Measurements from ENCODE around the gene MACROD2.

Gene MACROD2

DNA sequence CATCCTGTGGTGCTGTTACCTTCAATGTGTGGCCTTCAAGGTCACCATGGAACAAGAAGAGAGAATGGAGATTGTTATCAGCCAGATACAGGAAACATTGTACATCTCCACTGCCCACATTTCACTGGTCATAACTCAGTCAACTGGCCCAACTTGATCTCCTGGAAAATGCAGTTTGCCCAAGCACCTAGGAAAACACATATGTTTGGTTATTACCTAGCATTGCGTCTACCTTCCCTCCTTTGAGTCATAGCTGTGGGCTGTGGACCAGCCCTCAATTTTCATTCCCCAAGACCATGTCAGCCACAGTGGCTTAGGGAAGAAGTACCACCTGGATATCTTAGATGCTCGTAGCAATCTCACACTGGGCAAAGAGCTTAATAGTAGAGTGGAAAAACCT lies 2064.5 kb downstream of the MACROD2 start:
- Histone ChIP-seq H3K4me1 (no peaks in the 10 kb centered on the region), H3K4me2 (ENCODE audit: low read length) (no peak overlapping the region), H3K36me3 (ENCODE audit: control insufficient read depth, insufficient read depth, low read length) (no peaks in the 10 kb centered on the region), H3K9me3 (ENCODE audit: control insufficient read depth, low read length) (no peaks in the 10 kb centered on the region), H3K27ac (no peak overlapping the region), H3K27me3 (ENCODE audit: control insufficient read depth, insufficient read depth, low read length) (no peaks in the 10 kb centered on the region), H3K9ac (no peak overlapping the region), H3K79me2 (no peaks in the 10 kb centered on the region), H3K4me3 (ENCODE audit: low read depth, low read length) (no peak overlapping the region), H2AFZ (no peak overlapping the region)
- TF ChIP-seq, protein P1, sequence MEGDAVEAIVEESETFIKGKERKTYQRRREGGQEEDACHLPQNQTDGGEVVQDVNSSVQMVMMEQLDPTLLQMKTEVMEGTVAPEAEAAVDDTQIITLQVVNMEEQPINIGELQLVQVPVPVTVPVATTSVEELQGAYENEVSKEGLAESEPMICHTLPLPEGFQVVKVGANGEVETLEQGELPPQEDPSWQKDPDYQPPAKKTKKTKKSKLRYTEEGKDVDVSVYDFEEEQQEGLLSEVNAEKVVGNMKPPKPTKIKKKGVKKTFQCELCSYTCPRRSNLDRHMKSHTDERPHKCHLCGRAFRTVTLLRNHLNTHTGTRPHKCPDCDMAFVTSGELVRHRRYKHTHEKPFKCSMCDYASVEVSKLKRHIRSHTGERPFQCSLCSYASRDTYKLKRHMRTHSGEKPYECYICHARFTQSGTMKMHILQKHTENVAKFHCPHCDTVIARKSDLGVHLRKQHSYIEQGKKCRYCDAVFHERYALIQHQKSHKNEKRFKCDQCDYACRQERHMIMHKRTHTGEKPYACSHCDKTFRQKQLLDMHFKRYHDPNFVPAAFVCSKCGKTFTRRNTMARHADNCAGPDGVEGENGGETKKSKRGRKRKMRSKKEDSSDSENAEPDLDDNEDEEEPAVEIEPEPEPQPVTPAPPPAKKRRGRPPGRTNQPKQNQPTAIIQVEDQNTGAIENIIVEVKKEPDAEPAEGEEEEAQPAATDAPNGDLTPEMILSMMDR (IDR thresholded peaks at IDR 0.05), result no peak

DNA sequence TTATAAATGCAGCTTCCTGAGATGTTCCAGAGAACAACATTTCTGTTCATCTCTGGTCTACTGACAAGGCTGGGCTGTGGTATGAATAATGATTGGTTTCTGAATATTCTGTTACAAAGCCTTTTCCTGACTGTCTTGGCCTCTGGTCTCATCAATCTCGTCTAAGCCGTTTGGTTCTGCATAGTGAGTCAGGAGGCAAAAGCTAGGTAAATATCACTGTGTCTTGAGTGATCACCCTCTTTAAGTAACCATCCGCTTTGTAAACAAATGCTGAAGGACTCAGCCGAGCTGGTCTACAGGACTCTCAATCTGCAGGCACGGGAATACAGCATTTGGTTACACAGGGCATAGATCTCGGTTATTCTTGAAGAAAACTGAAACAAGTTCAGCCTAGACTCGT lies 2066.0 kb downstream of the MACROD2 start:
- Histone ChIP-seq H3K79me2 (no peaks in the 10 kb centered on the region), H3K4me3 (ENCODE audit: low read depth, low read length) (no peak overlapping the region), H3K4me1 (no peaks in the 10 kb centered on the region), H3K4me2 (ENCODE audit: low read length) (no peak overlapping the region), H2AFZ (no peak overlapping the region), H3K9ac (no peak overlapping the region), H3K27me3 (ENCODE audit: control insufficient read depth, insufficient read depth, low read length) (no peaks in the 10 kb centered on the region), H3K27ac (no peak overlapping the region), H3K9me3 (ENCODE audit: control insufficient read depth, low read length) (no peaks in the 10 kb centered on the region), H3K36me3 (ENCODE audit: control insufficient read depth, insufficient read depth, low read length) (no peaks in the 10 kb centered on the region)
- TF ChIP-seq, protein P1 (IDR thresholded peaks at IDR 0.05), result no peak

DNA sequence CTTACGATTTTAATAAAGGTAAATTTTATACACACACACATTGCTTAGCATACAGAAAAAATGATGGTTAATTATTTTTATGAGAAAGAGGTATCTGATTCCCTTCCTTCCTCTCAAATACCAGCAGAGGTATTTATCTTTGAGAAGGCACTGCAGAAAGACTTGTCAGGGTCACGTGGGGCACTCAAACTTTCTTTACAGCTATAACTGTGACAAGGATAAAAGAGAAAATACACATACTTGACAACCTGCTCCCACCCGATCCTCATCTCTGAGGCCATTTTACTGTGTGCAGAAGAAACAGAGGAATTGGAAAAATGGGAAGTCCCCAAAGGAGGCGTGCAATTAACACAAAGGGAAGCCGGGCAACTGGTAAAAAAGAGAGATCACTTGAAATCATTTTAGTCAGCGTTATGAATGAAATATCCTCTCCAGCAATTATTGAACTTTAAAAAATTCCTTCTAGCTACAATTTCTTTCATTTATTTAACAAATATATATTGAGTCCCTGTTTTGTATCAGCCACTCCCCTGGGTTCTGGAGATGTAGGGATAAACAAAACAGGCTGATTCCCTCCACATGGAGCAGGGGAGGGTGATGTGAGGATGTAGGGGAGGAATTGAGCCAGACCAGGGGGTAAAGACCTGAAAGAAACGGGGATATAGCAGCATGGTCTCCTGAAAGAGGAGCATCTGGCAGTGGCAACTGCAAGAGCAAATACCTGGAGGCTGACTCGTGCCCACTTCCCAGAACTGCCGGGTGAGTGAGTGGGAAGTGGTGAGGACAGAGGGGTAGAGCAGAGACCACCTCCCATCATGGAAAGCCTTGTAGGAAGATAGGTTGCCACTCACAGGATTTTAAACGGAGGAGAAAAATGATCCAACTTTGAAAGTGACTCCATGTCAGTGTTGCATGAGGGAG lies 2067.6 kb downstream of the MACROD2 start:
- Histone ChIP-seq H2AFZ (no peak overlapping the region), H3K4me3 (ENCODE audit: low read depth, low read length) (no peak overlapping the region), H3K4me2 (ENCODE audit: low read length) (no peak overlapping the region), H3K9ac (no peak overlapping the region), H3K9me3 (ENCODE audit: control insufficient read depth, low read length) (no peaks in the 10 kb centered on the region), H3K27ac (no peak overlapping the region), H3K36me3 (ENCODE audit: control insufficient read depth, insufficient read depth, low read length) (no peaks in the 10 kb centered on the region), H3K27me3 (ENCODE audit: control insufficient read depth, insufficient read depth, low read length) (no peaks in the 10 kb centered on the region), H3K4me1 (no peaks in the 10 kb centered on the region), H3K79me2 (no peaks in the 10 kb centered on the region)
- TF ChIP-seq, protein P1 (IDR thresholded peaks at IDR 0.05), result no peak

DNA sequence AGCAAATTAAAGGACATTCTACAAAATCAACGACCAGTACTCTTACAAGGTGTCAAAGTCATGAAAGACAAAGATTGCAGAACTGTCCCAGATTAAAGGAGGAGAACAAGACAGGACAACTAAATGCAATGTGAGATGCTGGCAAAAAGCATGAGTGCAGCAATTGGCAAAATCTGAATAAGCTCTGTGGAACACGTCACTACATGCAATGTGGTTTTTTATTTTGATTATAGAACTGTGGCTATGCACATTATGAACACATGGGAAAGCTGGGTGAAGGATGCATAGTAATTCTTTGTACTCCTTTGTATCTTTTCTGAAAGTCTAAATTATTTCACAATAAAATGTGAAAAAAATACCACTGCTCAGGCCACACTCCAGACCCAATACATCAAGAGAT lies 2068.6 kb downstream of the MACROD2 start:
- Histone ChIP-seq H3K4me2 (ENCODE audit: low read length) (no peak overlapping the region), H3K9ac (no peak overlapping the region), H2AFZ (no peak overlapping the region), H3K27ac (no peak overlapping the region), H3K79me2 (no peaks in the 10 kb centered on the region), H3K27me3 (ENCODE audit: control insufficient read depth, insufficient read depth, low read length) (no peaks in the 10 kb centered on the region), H3K9me3 (ENCODE audit: control insufficient read depth, low read length) (no peaks in the 10 kb centered on the region), H3K4me3 (ENCODE audit: low read depth, low read length) (no peak overlapping the region), H3K4me1 (no peaks in the 10 kb centered on the region), H3K36me3 (ENCODE audit: control insufficient read depth, insufficient read depth, low read length) (no peaks in the 10 kb centered on the region)
- TF ChIP-seq, protein P1 (IDR thresholded peaks at IDR 0.05), result no peak

Measured in parathyroid adenoma (tissue), 2 donors.